Measurements from ENCODE around the gene NTHL1. TPM values are rescaled to one million over a fixed set of nuclear protein-coding genes. Genes with fewer than 3 reads are reported as not detected.
A peak's percentile ranks its signal among the peaks of the same experiment; 100 is the strongest.

NTHL1 gene
- total RNA-seq, 1 experiment from 2014 or later, result 39.8 TPM

- POLR2A ChIA-PET, result no interaction called here
Observed at GRCh38 chr16:2077016-2077415, 29.4 kb upstream of the NTHL1 start.

GRCh38 chr16:2076072-2076865 is 28.6 kb upstream of the NTHL1 start:
- TSS peak; percentile 71 for BruUV-seq (replicated peaks)
- ATAC-seq (no peak), DNase-seq (ENCODE audit: low read depth, low spot score) (no peak)
- Histone ChIP-seq H3K27me3 (ENCODE audit: control insufficient read depth, insufficient read depth, low read length) (no peaks in the 10 kb centered on the region), H3K27ac (ENCODE audit: low read length) (no peak overlapping the region), H3K36me3 (ENCODE audit: control insufficient read depth, insufficient read depth, low read length) (no peaks in the 10 kb centered on the region; the same call in 1 of the 2 replicates), H3K4me1 (ENCODE audit: control insufficient read depth, insufficient read depth, low read length) (no peaks in the 10 kb centered on the region), H3K4me3 (ENCODE audit: low read depth in 2 of 2, low read length in 2 of 2) (no peak overlapping the region), H3K9me3 (ENCODE audit: control insufficient read depth, insufficient read depth, low read depth, low read length) (no peaks in the 10 kb centered on the region)
- in situ Hi-C loops (cut with HindIII; ENCODE audit: low pct_unique_long_range_greater_than_20kb, low sequenced_read_pairs), result no loop called here
- ChIA-PET CTCF (no interaction called here), POLR2A (no interaction called here)
- TF ChIP-seq CTCF (IDR thresholded peaks at IDR 0.05) (no peak), POLR2AphosphoS5 (IDR thresholded peaks at IDR 0.05; ENCODE audit: low read depth, low read length) (no peak), TCF7L2 (IDR thresholded peaks at IDR 0.05; ENCODE audit: low read depth, low read length) (no peak), REST (IDR thresholded peaks at IDR 0.05; ENCODE audit: insufficient read depth in 1 of 2, low read depth in 2 of 2, low read length in 1 of 2) (no peak), SIN3A (IDR thresholded peaks at IDR 0.05; ENCODE audit: borderline replicate concordance, insufficient read depth, low read depth, low read length) (no peak)
- intact Hi-C loops (cut with micrococcal nuclease; ENCODE audit: unreplicated experiment), result no loop called here

More at GRCh38 chr16:2077016-2077415, 29.4 kb upstream of the NTHL1 start:
- no peak for TF ChIP-seq POLR2AphosphoS5 (IDR thresholded peaks at IDR 0.05; ENCODE audit: low read depth, low read length)
- no peaks in the 10 kb centered on the region for H3K27me3 ChIP-seq (ENCODE audit: control insufficient read depth, insufficient read depth, low read length)
- DNase-seq (ENCODE audit: low read depth, low spot score) (no peak), ATAC-seq (no peak)
- H3K36me3 ChIP-seq (ENCODE audit: control insufficient read depth, insufficient read depth, low read length), result no peaks in the 10 kb centered on the region; the same call in 1 of the 2 replicates
- H3K4me3 ChIP-seq (ENCODE audit: low read depth in 2 of 2, low read length in 2 of 2), result no peak overlapping the region
- H3K27ac ChIP-seq (ENCODE audit: low read length), result no peak overlapping the region
- CTCF ChIA-PET, result no interaction called here
- H3K4me1 ChIP-seq (ENCODE audit: control insufficient read depth, insufficient read depth, low read length), result no peaks in the 10 kb centered on the region
- in situ Hi-C loops (cut with HindIII; ENCODE audit: low pct_unique_long_range_greater_than_20kb, low sequenced_read_pairs) (no loop called here), intact Hi-C loops (cut with micrococcal nuclease; ENCODE audit: unreplicated experiment) (no loop called here)
- no TSS peak for BruUV-seq (replicated peaks)
- no peaks in the 10 kb centered on the region for H3K9me3 ChIP-seq (ENCODE audit: control insufficient read depth, insufficient read depth, low read depth, low read length)

- Histone ChIP-seq H3K9me3 (ENCODE audit: control insufficient read depth, insufficient read depth, low read depth, low read length) (no peaks in the 10 kb centered on the region), H3K27ac (ENCODE audit: low read length) (no peak overlapping the region), H3K27me3 (ENCODE audit: control insufficient read depth, insufficient read depth, low read length) (no peaks in the 10 kb centered on the region), H3K4me1 (ENCODE audit: control insufficient read depth, insufficient read depth, low read length) (no peaks in the 10 kb centered on the region), H3K4me3 (ENCODE audit: low read depth in 2 of 2, low read length in 2 of 2) (no peak overlapping the region), H3K36me3 (ENCODE audit: control insufficient read depth, insufficient read depth, low read length) (no peaks in the 10 kb centered on the region; the same call in 1 of the 2 replicates)
- no TSS peak for BruUV-seq (replicated peaks)
- intact Hi-C loops (cut with micrococcal nuclease; ENCODE audit: unreplicated experiment), result no loop called here
- no peak for DNase-seq (ENCODE audit: low read depth, low spot score)
- in situ Hi-C loops (cut with HindIII; ENCODE audit: low pct_unique_long_range_greater_than_20kb, low sequenced_read_pairs), result no loop called here
- TF ChIP-seq CTCF (IDR thresholded peaks at IDR 0.05) (no peak), POLR2AphosphoS5 (IDR thresholded peaks at IDR 0.05; ENCODE audit: low read depth, low read length) (no peak), SIN3A (IDR thresholded peaks at IDR 0.05; ENCODE audit: borderline replicate concordance, insufficient read depth, low read depth, low read length) (no peak)
- ChIA-PET POLR2A (no interaction called here), CTCF (no interaction called here)
- ATAC-seq, result no peak
Observed at GRCh38 chr16:2075631-2076030, 28.0 kb upstream of the NTHL1 start.
